22Rv1 (cell line): Measurements from ENCODE around the gene WNT1.

Experiments used
- H3K27ac ChIP-seq: fragments of 450-650 bp; 2 replicates; pipeline ENCODE4 v1.5.1; 2017
- CTCF ChIP-seq: fragments of 450-650 bp; IDR thresholded peaks from 2 replicates; pipeline ENCODE4 v1.5.1; 2017; ENCODE audit warnings: mild to moderate bottlenecking
- ZFX ChIP-seq: fragments of 450-650 bp; IDR thresholded peaks from 2 replicates; pipeline ENCODE4 v1.6.1; 2017; ENCODE audit warnings: antibody characterized with exemption, borderline replicate concordance

The WNT1 gene

GRCh38 chr12:48980953-48981756 lies 3.0 kb downstream of the WNT1 start:
- TF ChIP-seq ZFX (no peak), CTCF (peak; percentile 52)
- no peak overlapping the region for H3K27ac ChIP-seq

- no peak overlapping the region for H3K27ac ChIP-seq
- TF ChIP-seq ZFX (no peak), CTCF (no peak)
These were observed 3.6 kb downstream of the WNT1 start for GRCh38 chr12:48981757-48982157.

GRCh38 chr12:48982397-48983080 lies 4.4 kb downstream of the WNT1 start:
- no peak for TF ChIP-seq ZFX
- no peak for TF ChIP-seq CTCF
- no peak overlapping the region for H3K27ac ChIP-seq

- no peak for TF ChIP-seq CTCF
- H3K27ac ChIP-seq: no peak overlapping the region
These were observed 7.4 kb downstream of the WNT1 start for GRCh38 chr12:48985475-48985897.

- no peak overlapping the region for H3K27ac ChIP-seq
- TF ChIP-seq CTCF (no peak), ZFX (no peak)
These were observed 7.8 kb downstream of the WNT1 start for GRCh38 chr12:48985901-48986300.

- no peak for TF ChIP-seq CTCF
- no peak for TF ChIP-seq ZFX
- no peak overlapping the region for H3K27ac ChIP-seq
These were observed 8.7 kb downstream of the WNT1 start for GRCh38 chr12:48986720-48987291.
